SU-DHL-6 (cell line): ENCODE data around the gene SYPL1.

ENCODE experiments used
- EZH2phosphoT487 ChIP-seq: fragments of 200-600 bp; sonication (generic), shearing (Covaris generic); conservative IDR thresholded peaks from 2 replicates; pipeline ENCODE4 v1.6.1; 2018; ENCODE audit warnings: mild to moderate bottlenecking, antibody characterized with exemption, low read length, moderate library complexity, mixed read lengths
- TF ChIP-seq, protein P1 (sequence below): fragments of 200-600 bp; sonication (generic); IDR thresholded peaks from one replicate; pipeline ENCODE4 v1.5.1; 2017; ENCODE audit warnings: antibody characterized with exemption, mild to moderate bottlenecking, low read length, moderate library complexity; ENCODE audit not compliant: insufficient read depth, poor library complexity, severe bottlenecking

DNA sequence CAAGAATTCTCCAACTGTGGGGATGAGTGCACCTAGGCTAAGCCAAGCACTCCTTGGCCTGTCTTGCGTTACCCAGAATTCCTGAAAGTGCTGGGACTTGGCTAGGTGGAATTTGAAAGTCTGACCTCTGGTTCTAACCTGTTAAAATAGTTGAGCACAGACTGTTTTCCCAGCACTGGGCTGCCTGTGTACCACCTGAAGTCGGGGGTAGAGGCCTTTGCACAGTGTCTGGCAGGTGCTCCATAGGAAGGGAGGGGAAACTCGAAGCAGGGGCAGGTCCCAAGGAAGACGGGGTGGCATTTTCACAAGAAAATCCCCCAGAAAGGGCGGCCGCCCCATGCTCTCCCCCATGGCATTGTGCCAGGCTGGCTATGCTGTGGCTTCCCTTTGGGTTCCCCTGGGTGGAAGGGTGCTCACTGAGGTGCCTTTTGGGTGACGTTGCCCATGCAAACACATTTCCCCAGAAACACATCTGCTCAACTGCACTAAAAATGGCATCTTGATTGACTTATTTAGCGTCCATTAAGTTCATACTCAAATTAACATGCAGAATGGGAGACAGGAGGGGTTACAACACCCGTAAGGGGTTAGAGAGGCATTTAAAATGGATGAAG lies 62.9 kb downstream of the SYPL1 start:
- TF ChIP-seq, protein P1, sequence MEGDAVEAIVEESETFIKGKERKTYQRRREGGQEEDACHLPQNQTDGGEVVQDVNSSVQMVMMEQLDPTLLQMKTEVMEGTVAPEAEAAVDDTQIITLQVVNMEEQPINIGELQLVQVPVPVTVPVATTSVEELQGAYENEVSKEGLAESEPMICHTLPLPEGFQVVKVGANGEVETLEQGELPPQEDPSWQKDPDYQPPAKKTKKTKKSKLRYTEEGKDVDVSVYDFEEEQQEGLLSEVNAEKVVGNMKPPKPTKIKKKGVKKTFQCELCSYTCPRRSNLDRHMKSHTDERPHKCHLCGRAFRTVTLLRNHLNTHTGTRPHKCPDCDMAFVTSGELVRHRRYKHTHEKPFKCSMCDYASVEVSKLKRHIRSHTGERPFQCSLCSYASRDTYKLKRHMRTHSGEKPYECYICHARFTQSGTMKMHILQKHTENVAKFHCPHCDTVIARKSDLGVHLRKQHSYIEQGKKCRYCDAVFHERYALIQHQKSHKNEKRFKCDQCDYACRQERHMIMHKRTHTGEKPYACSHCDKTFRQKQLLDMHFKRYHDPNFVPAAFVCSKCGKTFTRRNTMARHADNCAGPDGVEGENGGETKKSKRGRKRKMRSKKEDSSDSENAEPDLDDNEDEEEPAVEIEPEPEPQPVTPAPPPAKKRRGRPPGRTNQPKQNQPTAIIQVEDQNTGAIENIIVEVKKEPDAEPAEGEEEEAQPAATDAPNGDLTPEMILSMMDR: no peak
- TF ChIP-seq EZH2phosphoT487: no peak
